Measurements from ENCODE around the gene TMSB4X. TPM values are rescaled to one million over a fixed set of nuclear protein-coding genes. Genes with fewer than 3 reads are reported as not detected.
A peak's percentile ranks its signal among the peaks of the same experiment; 100 is the strongest.

The TMSB4X gene
- total and polyA plus RNA-seq, 2 of the 8 experiments (the other 6 are each of a cell fraction or from before 2014, with no cell fraction given) = 2,063 to 2,112 TPM

- Histone ChIP-seq H3K4ac (replicated peaks; ENCODE audit: insufficient read length, low read depth, low read length) (no peak overlapping the region), H3K79me2 (ENCODE audit: control insufficient read depth in 1 of 2, insufficient read depth in 2 of 2, low read length in 2 of 2) (no peaks in the 10 kb centered on the region), H3K9me3 (ENCODE audit: insufficient read depth in 2 of 2, low read depth in 1 of 2, low read length in 1 of 2) (no peaks in the 10 kb centered on the region), H3K14ac (ENCODE audit: insufficient read length) (no peak overlapping the region), H3K4me1 (replicated peaks in 1 of 4; ENCODE audit: control insufficient read depth in 3 of 4, insufficient read depth in 4 of 4, low read length in 3 of 4) (peaks cover 0 to 7% (median 5%) of the 10 kb centered on the region in 4 experiments; a peak in 5 of 7 replicates), H3K18ac (ENCODE audit: extremely low read depth, low read length) (no peak overlapping the region), H4K5ac (ENCODE audit: insufficient read length, low read depth, low read length) (no peak overlapping the region), H2AK5ac (ENCODE audit: low read depth, low read length) (no peak overlapping the region), H3K23ac (ENCODE audit: insufficient read length) (no peak overlapping the region), H2AFZ (ENCODE audit: low read length) (no peak overlapping the region), H2BK5ac (ENCODE audit: low read depth, low read length) (no peak overlapping the region), H3K4me2 (ENCODE audit: insufficient read depth in 1 of 2, low read depth in 2 of 2, low read length in 2 of 2) (no peak overlapping the region), H3K23me2 (ENCODE audit: low read depth, low read length) (no peaks in the 10 kb centered on the region), H3K4me3 (ENCODE audit: extremely low read depth in 1 of 4, insufficient read depth in 2 of 4, low read depth in 3 of 4, low read length in 4 of 4) (no peak overlapping the region), H3K27me3 (replicated peaks in 1 of 4; ENCODE audit: control insufficient read depth in 3 of 4, extremely low read depth in 1 of 4, insufficient read depth in 3 of 4, low read length in 3 of 4) (no peaks in the 10 kb centered on the region), H2BK120ac (replicated peaks; ENCODE audit: low read depth, low read length) (no peak overlapping the region), H3K56ac (replicated peaks; ENCODE audit: insufficient read length, low read depth, low read length) (no peak overlapping the region), H4K20me1 (replicated peaks in 1 of 2; ENCODE audit: control insufficient read depth in 1 of 2, insufficient read depth in 2 of 2, low read length in 2 of 2) (no peaks in the 10 kb centered on the region), H2BK12ac (ENCODE audit: low read depth, low read length) (no peak overlapping the region), H3K27ac (ENCODE audit: low read depth, low read length) (no peak overlapping the region), H3K9ac (replicated peaks in 1 of 4; ENCODE audit: extremely low read depth in 1 of 4, low read depth in 3 of 4, low read length in 3 of 4) (no peak overlapping the region), H2BK20ac (ENCODE audit: low read length) (0 out of 2 replicates have a peak overlapping the region, but pooled peaks have one; percentile 32), H3K79me1 (ENCODE audit: low read depth, low read length) (no peaks in the 10 kb centered on the region), H2BK15ac (ENCODE audit: low read length) (no peak overlapping the region), H4K8ac (ENCODE audit: extremely low read depth, insufficient read depth, low read length) (no peak overlapping the region), H4K91ac (replicated peaks; ENCODE audit: insufficient read length, low read length) (no peak overlapping the region), H3K36me3 (ENCODE audit: control insufficient read depth in 2 of 4, insufficient read depth in 4 of 4, low read length in 3 of 4) (no peaks in the 10 kb centered on the region)
- 95% methylated on average over 4 of the region's 4 CpGs; no CpG with 5 or more reads in 1 of the 2 experiments for WGBS, 2 experiments (ENCODE audit: extremely low coverage in 1 of 2, insufficient coverage in 1 of 2, insufficient read length in 1 of 2, insufficient replicate concordance in 2 of 2, low coverage in 1 of 2, low lambda C conversion rate in 2 of 2, missing lambda C conversion rate in 1 of 2)
- CTCF ChIA-PET (ENCODE audit: partially characterized antibody) = interaction anchor here (0.7 to 2.2 kb wide), 5 partner anchors 10 to 530 kb away, joined by 3 to 9 read pairs (median 3); no protein-coding TSS in a partner anchor
- DNase-seq (ENCODE audit: low read depth in 1 of 2, low spot score in 2 of 2) (no peak), FAIRE-seq (no peak)
- TF ChIP-seq SIN3A (conservative IDR thresholded peaks at IDR 0.05 in 1 of 2, IDR thresholded peaks at IDR 0.05 in 1 of 2; ENCODE audit: low read depth in 1 of 2, low read length in 2 of 2) (no peak), EZH2 (IDR thresholded peaks at IDR 0.05; ENCODE audit: low read depth, low read length, severe bottlenecking) (no peak), CTBP2 (IDR thresholded peaks at IDR 0.05; ENCODE audit: borderline replicate concordance, insufficient read depth, insufficient read length, low read length) (no peak)
- POLR2A ChIA-PET (ENCODE audit: partially characterized antibody) = interaction anchor here (0.8 kb wide), 1 partner anchor 118 kb away, joined by 3 read pairs; no protein-coding TSS in a partner anchor
Observed at GRCh38 chrX:12945494-12945893, 29.4 kb upstream of the TMSB4X start.

All from H1 (cell line).